Gastroesophageal sphincter (tissue), 4 donors: Measurements from ENCODE around the gene KIF3A. TPM values are rescaled to one million over a fixed set of nuclear protein-coding genes. Genes with fewer than 3 reads are reported as not detected.

Source experiments
- ATAC-seq: fragments of 150-250 bp; one replicate; pipeline ENCODE4 v1.9.1; 2016; ENCODE audit warnings: mild to moderate bottlenecking, moderate library complexity
- H3K27ac ChIP-seq, 4 donors: fragments of 200-600 bp; sonication (generic) in 3 of 4; 1 replicate in 3 of 4; 2 replicates in 1 of 4; pipeline ENCODE4 v1.5.1; 2016 to 2019
- H3K27me3 ChIP-seq: fragments of 200-600 bp; sonication (generic); one replicate; pipeline ENCODE4 v1.5.1; 2019
- H3K36me3 ChIP-seq, 2 donors: fragments of 200-600 bp; sonication (generic); one replicate each; pipeline ENCODE4 v1.5.1; 2019; ENCODE audit warnings: control low read depth in 1 of 2
- H3K4me1 ChIP-seq, 3 donors: fragments of 200-600 bp; sonication (generic); 1 replicate in 2 of 3; 2 replicates in 1 of 3; pipeline ENCODE4 v1.5.1; 2016 to 2019; ENCODE audit warnings: control low read depth in 2 of 3
- H3K4me3 ChIP-seq, 2 donors: fragments of 200-600 bp; sonication (generic); one replicate each; pipeline ENCODE4 v1.5.1; 2019; ENCODE audit warnings: mild to moderate bottlenecking in 1 of 2, moderate library complexity in 1 of 2
- H3K9me3 ChIP-seq, 3 donors: fragments of 200-600 bp; sonication (generic); one replicate each; pipeline ENCODE4 v1.5.1; 2017 to 2019; ENCODE audit warnings: control low read depth in 2 of 3
- CTCF ChIP-seq, 4 experiments: fragments of 200-600 bp in 2 of 4; fragments of 450-650 bp in 2 of 4; sonication (generic) in 1 of 4; IDR thresholded peaks; one replicate each; pipeline ENCODE4 v1.5.1; 2017 to 2019; ENCODE audit warnings: antibody characterized with exemption in 4 of 4, mild to moderate bottlenecking in 2 of 4, moderate library complexity in 2 of 4
- EP300 ChIP-seq: sonication (generic); formaldehyde crosslinking; IDR thresholded peaks from one replicate; pipeline ENCODE4 v1.6.1; 2017; ENCODE audit warnings: antibody characterized with exemption, mild to moderate bottlenecking
- POLR2A ChIP-seq, 2 donors: fragments of 450-650 bp; IDR thresholded peaks; one replicate each; pipeline ENCODE4 v1.6.1; 2017; ENCODE audit warnings: antibody characterized with exemption in 2 of 2, mild to moderate bottlenecking in 2 of 2, moderate library complexity in 1 of 2
- POLR2AphosphoS5 ChIP-seq: sonication (generic); formaldehyde crosslinking; IDR thresholded peaks from one replicate; pipeline ENCODE4 v1.6.1; 2017; ENCODE audit warnings: antibody characterized with exemption
- WGBS, 2 donors: methylation state at CpG; one replicate each; pipeline ENCODE4 v1.1.5; 2018; ENCODE audit warnings: low coverage in 1 of 2; 5-methylcytosine and 5-hydroxymethylcytosine counted together
- total RNA-seq, 4 donors: library from RNA; depleted of rRNA; stranded (reverse); fragments of >200 nt; gene quantifications; one replicate each; pipeline ENCODE4 v1.1.0, GENCODE V29; 2016

KIF3A gene
- total RNA-seq, 4 donors from 2014 or later: 5.9 to 12.5 (median 7.7) TPM

DNA sequence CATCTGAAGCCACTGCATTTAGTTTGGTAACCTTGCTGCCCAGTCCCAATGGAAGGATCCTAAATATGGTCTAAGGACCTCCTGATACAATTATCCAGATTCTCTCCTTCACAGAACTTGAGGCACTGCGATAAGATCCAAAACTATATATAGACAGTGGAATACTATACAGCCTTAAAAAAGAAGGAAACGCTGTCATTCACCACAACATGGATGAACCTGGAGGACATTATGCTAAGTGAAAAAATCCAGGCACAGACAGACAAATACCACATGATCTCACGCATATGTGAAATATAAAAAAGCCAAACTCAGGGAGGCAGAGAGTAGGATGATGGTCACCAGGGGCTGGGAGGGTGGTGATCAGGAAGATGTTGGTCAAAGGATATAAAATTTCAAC, 66.3 kb downstream of the KIF3A start:
- Histone ChIP-seq H3K27me3 (no peaks in the 10 kb centered on the region), H3K4me3 (no peak overlapping the region), H3K27ac (no peak overlapping the region), H3K9me3 (no peaks in the 10 kb centered on the region), H3K36me3 (no peaks in the 10 kb centered on the region), H3K4me1 (peaks cover 0 to 9% (median 0%) of the 10 kb centered on the region in 3 donors)
- TF ChIP-seq EP300: no peak
- no peak for TF ChIP-seq POLR2AphosphoS5
- no peak for TF ChIP-seq CTCF (IDR thresholded peaks at IDR 0.05)
- TF ChIP-seq POLR2A (IDR thresholded peaks at IDR 0.05): no peak
- 97 to 100% methylated on average over 3 of the region's 3 CpGs for WGBS, 2 donors
- ATAC-seq: no peak

GRCh38 chr5:132669966-132670882, 67.1 kb downstream of the KIF3A start:
- ATAC-seq: no peak
- TF ChIP-seq POLR2AphosphoS5 (no peak), EP300 (no peak), CTCF (IDR thresholded peaks at IDR 0.05) (no peak), POLR2A (IDR thresholded peaks at IDR 0.05) (no peak)
- Histone ChIP-seq H3K27ac (no peak overlapping the region), H3K9me3 (no peaks in the 10 kb centered on the region), H3K4me1 (peaks cover 0 to 9% (median 0%) of the 10 kb centered on the region in 3 donors), H3K4me3 (no peak overlapping the region), H3K27me3 (no peaks in the 10 kb centered on the region), H3K36me3 (no peaks in the 10 kb centered on the region)
- 91 to 95% methylated on average over 9 to 12 of the region's 16 CpGs for WGBS, 2 donors

- no peaks in the 10 kb centered on the region for H3K36me3 ChIP-seq
- H3K4me3 ChIP-seq: no peak overlapping the region
- no peaks in the 10 kb centered on the region for H3K9me3 ChIP-seq
- H3K4me1 ChIP-seq: peaks cover 0 to 4% (median 0%) of the 10 kb centered on the region in 3 donors
- no peaks in the 10 kb centered on the region for H3K27me3 ChIP-seq
- TF ChIP-seq CTCF (IDR thresholded peaks at IDR 0.05): no peak
- no peak for TF ChIP-seq POLR2AphosphoS5
- TF ChIP-seq POLR2A (IDR thresholded peaks at IDR 0.05): no peak
- TF ChIP-seq EP300: no peak
- no peak for ATAC-seq
- 50 to 70% methylated on average over 2 of the region's 7 CpGs for WGBS, 2 donors
- H3K27ac ChIP-seq: no peak overlapping the region
These were observed 67.9 kb downstream of the KIF3A start for GRCh38 chr5:132669455-132669820.

DNA sequence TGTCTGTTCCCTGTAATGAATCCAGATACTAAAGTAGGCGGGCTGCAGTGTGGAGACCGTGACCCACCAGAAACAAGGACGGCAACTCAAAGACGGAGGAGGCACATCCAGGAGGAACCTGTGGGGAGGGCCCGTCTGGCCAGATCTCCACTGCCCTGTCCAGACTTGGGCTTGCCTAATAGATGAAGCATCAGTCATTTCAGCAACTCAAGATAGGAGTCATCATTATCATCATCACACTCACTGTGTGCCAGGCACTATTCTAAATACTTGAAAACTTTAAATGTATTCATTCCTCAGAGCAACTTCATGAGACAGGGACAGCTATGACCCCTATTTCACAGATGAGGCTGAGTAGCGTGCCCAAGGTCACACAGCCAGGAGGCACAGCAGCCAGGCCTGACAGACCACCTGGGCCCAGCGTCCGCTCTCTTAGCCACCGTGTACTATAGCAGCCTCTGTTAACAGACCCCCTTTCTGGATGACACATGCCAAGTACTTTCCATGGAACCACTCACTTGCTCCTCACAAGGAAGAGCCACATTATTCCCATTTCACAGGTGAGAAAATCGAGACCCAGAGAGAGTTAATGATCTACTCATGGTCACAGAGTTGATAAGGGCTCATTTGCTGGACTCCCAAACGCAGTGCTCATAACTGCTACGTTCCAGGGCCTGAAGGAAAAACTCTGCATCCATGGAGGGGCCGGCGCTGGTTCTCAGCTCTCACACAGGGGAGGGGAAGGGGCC, 68.5 kb downstream of the KIF3A start:
- TF ChIP-seq EP300 (no peak), POLR2AphosphoS5 (no peak), POLR2A (IDR thresholded peaks at IDR 0.05) (no peak), CTCF (IDR thresholded peaks at IDR 0.05) (no peak)
- no peak overlapping the region for H3K4me3 ChIP-seq
- no peaks in the 10 kb centered on the region for H3K27me3 ChIP-seq
- H3K27ac ChIP-seq: no peak overlapping the region
- no peak for ATAC-seq
- no peaks in the 10 kb centered on the region for H3K36me3 ChIP-seq
- WGBS, 2 donors: 74 to 80% methylated on average over 2 to 6 of the region's 14 CpGs
- no peaks in the 10 kb centered on the region for H3K4me1 ChIP-seq
- H3K9me3 ChIP-seq: no peaks in the 10 kb centered on the region
